ENCODE results near the gene ELAVL2.

ELAVL2 gene

GRCh38 chr9:23665051-23665450, 161.0 kb downstream of the ELAVL2 start:
- Histone ChIP-seq H2AFZ (ENCODE audit: low read length) (no peak overlapping the region), H3K9me3 (replicated peaks; ENCODE audit: insufficient read depth, low read length) (no peaks in the 10 kb centered on the region), H3F3A (ENCODE audit: insufficient read depth, low read length) (no peaks in the 10 kb centered on the region), H3K4me2 (ENCODE audit: low read depth, low read length) (no peak overlapping the region), H3K36me3 (replicated peaks; ENCODE audit: insufficient read depth, low read length) (no peaks in the 10 kb centered on the region), H3K9ac (ENCODE audit: low read length) (no peak overlapping the region), H3K4me3 (ENCODE audit: low read length) (no peak overlapping the region), H3K9me2 (replicated peaks; ENCODE audit: insufficient read depth, low read length) (no peaks in the 10 kb centered on the region), H3K4me1 (ENCODE audit: low read length) (no peaks in the 10 kb centered on the region), H3K27me3 (replicated peaks; ENCODE audit: insufficient read depth, low read length) (no peaks in the 10 kb centered on the region), H3K79me2 (ENCODE audit: low read length) (no peaks in the 10 kb centered on the region), H3K27ac (ENCODE audit: low read length) (no peak overlapping the region), H4K20me1 (ENCODE audit: insufficient read depth, low read length) (no peaks in the 10 kb centered on the region)
- no peak for TF ChIP-seq EZH2 (optimal IDR thresholded peaks at IDR 0.05; ENCODE audit: low read depth, low read length)
- TF ChIP-seq EZH2phosphoT487 (IDR thresholded peaks at IDR 0.05; ENCODE audit: low read length): no peak
- TF ChIP-seq, protein P1, sequence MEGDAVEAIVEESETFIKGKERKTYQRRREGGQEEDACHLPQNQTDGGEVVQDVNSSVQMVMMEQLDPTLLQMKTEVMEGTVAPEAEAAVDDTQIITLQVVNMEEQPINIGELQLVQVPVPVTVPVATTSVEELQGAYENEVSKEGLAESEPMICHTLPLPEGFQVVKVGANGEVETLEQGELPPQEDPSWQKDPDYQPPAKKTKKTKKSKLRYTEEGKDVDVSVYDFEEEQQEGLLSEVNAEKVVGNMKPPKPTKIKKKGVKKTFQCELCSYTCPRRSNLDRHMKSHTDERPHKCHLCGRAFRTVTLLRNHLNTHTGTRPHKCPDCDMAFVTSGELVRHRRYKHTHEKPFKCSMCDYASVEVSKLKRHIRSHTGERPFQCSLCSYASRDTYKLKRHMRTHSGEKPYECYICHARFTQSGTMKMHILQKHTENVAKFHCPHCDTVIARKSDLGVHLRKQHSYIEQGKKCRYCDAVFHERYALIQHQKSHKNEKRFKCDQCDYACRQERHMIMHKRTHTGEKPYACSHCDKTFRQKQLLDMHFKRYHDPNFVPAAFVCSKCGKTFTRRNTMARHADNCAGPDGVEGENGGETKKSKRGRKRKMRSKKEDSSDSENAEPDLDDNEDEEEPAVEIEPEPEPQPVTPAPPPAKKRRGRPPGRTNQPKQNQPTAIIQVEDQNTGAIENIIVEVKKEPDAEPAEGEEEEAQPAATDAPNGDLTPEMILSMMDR (IDR thresholded peaks at IDR 0.05; ENCODE audit: low read length): no peak
- no peak for DNase-seq

- no peaks in the 10 kb centered on the region for H3K79me2 ChIP-seq (ENCODE audit: low read length)
- H3K9ac ChIP-seq (ENCODE audit: low read length): no peak overlapping the region
- H3K36me3 ChIP-seq (replicated peaks; ENCODE audit: insufficient read depth, low read length): no peaks in the 10 kb centered on the region
- no peak overlapping the region for H3K27ac ChIP-seq (ENCODE audit: low read length)
- H3K27me3 ChIP-seq (replicated peaks; ENCODE audit: insufficient read depth, low read length): no peaks in the 10 kb centered on the region
- DNase-seq: no peak
- H2AFZ ChIP-seq (ENCODE audit: low read length): no peak overlapping the region
- H3K9me3 ChIP-seq (replicated peaks; ENCODE audit: insufficient read depth, low read length): no peaks in the 10 kb centered on the region
- TF ChIP-seq EZH2 (optimal IDR thresholded peaks at IDR 0.05; ENCODE audit: low read depth, low read length): no peak
- TF ChIP-seq, protein P1 (IDR thresholded peaks at IDR 0.05; ENCODE audit: low read length): no peak
- no peaks in the 10 kb centered on the region for H3F3A ChIP-seq (ENCODE audit: insufficient read depth, low read length)
- H3K9me2 ChIP-seq (replicated peaks; ENCODE audit: insufficient read depth, low read length): no peaks in the 10 kb centered on the region
- H3K4me3 ChIP-seq (ENCODE audit: low read length): no peak overlapping the region
- H4K20me1 ChIP-seq (ENCODE audit: insufficient read depth, low read length): no peaks in the 10 kb centered on the region
- H3K4me1 ChIP-seq (ENCODE audit: low read length): no peaks in the 10 kb centered on the region
- no peak overlapping the region for H3K4me2 ChIP-seq (ENCODE audit: low read depth, low read length)
Observed at GRCh38 chr9:23663946-23664345, 162.1 kb downstream of the ELAVL2 start.

DNA sequence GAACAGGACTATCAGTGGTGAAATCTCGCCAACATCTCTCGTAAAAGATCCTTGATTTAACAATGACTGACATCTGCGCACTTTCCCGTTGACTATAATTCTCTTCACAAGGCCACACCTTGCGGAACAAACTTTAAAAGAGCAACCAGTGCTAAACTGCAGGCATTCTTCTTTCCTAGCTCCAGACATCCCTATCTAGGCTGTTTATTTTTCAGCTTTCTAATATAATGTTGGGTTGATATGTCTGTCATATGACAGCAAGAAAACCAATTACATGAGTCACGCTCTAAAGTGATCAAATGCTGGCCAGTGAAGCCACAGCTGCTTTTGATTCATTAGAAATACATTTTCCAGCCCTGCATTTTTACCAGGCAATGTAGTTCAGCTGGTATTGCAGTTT, 162.5 kb downstream of the ELAVL2 start:
- Histone ChIP-seq H3K9me3 (replicated peaks; ENCODE audit: insufficient read depth, low read length) (no peaks in the 10 kb centered on the region), H3K27me3 (replicated peaks; ENCODE audit: insufficient read depth, low read length) (no peaks in the 10 kb centered on the region), H3K27ac (ENCODE audit: low read length) (no peak overlapping the region), H3F3A (ENCODE audit: insufficient read depth, low read length) (no peaks in the 10 kb centered on the region), H4K20me1 (ENCODE audit: insufficient read depth, low read length) (no peaks in the 10 kb centered on the region), H3K9me2 (replicated peaks; ENCODE audit: insufficient read depth, low read length) (no peaks in the 10 kb centered on the region), H3K9ac (ENCODE audit: low read length) (no peak overlapping the region), H3K79me2 (ENCODE audit: low read length) (no peaks in the 10 kb centered on the region), H2AFZ (ENCODE audit: low read length) (no peak overlapping the region), H3K4me1 (ENCODE audit: low read length) (no peaks in the 10 kb centered on the region), H3K4me3 (ENCODE audit: low read length) (no peak overlapping the region), H3K4me2 (ENCODE audit: low read depth, low read length) (no peak overlapping the region), H3K36me3 (replicated peaks; ENCODE audit: insufficient read depth, low read length) (no peaks in the 10 kb centered on the region)
- no peak for TF ChIP-seq EZH2phosphoT487 (IDR thresholded peaks at IDR 0.05; ENCODE audit: low read length)
- TF ChIP-seq EZH2 (optimal IDR thresholded peaks at IDR 0.05; ENCODE audit: low read depth, low read length): no peak
- TF ChIP-seq, protein P1 (IDR thresholded peaks at IDR 0.05; ENCODE audit: low read length): no peak
- no peak for DNase-seq
